Gastrocnemius medialis (tissue), 4 donors: ENCODE data around the gene TPM3. TPM values are rescaled to one million over a fixed set of nuclear protein-coding genes. Genes with fewer than 3 reads are reported as not detected.

Experiments used
- ATAC-seq, 2 donors: fragments of 150-250 bp; one replicate each; pipeline ENCODE4 v1.9.1; 2016
- DNase-seq, 2 donors: peaks; one replicate each; pipeline ENCODE4 v3.0.0-alpha.2; 2019
- H3K27ac ChIP-seq, 4 donors: fragments of 200-600 bp; sonication (generic); 1 replicate in 1 of 4; 2 replicates in 3 of 4; pipeline ENCODE4 v1.5.1; 2016 to 2018; ENCODE audit warnings: mild to moderate bottlenecking in 2 of 4, moderate library complexity in 1 of 4
- H3K27me3 ChIP-seq, 3 donors: fragments of 200-600 bp; sonication (generic) in 2 of 3; 1 replicate in 1 of 3; 2 replicates in 2 of 3; pipeline versions ENCODE4 v1.5.1 to v1.6.0; 2016 to 2019; ENCODE audit warnings: mild to moderate bottlenecking in 1 of 3, moderate library complexity in 1 of 3
- H3K36me3 ChIP-seq, 2 donors: fragments of 200-600 bp; sonication (generic) in 1 of 2; one replicate each; pipeline ENCODE4 v1.5.1; 2017 to 2018
- H3K4me1 ChIP-seq, 2 donors: fragments of 200-600 bp; sonication (generic) in 1 of 2; one replicate each; pipeline ENCODE4 v1.5.1; 2016 to 2017; ENCODE audit warnings: mild to moderate bottlenecking in 2 of 2
- H3K4me3 ChIP-seq, 4 donors: fragments of 200-600 bp; sonication (generic) in 3 of 4; 1 replicate in 1 of 4; 2 replicates in 3 of 4; pipeline ENCODE4 v1.5.1; 2016 to 2019; ENCODE audit warnings: mild to moderate bottlenecking in 2 of 4
- H3K9me3 ChIP-seq, 3 donors: fragments of 200-600 bp; sonication (generic) in 2 of 3; 1 replicate in 1 of 3; 2 replicates in 2 of 3; pipeline ENCODE4 v1.5.1; 2016 to 2019
- CTCF ChIP-seq, 5 experiments: fragments of 450-650 bp in 3 of 5; fragments of 200-600 bp in 2 of 5; sonication (generic) in 2 of 5; IDR thresholded peaks in 4 of 5; conservative IDR thresholded peaks in 1 of 5; 1 replicate in 4 of 5; 2 replicates in 1 of 5; pipeline ENCODE4 v1.5.1; 2016 to 2019; ENCODE audit warnings: antibody characterized with exemption in 5 of 5, mild to moderate bottlenecking in 3 of 5, moderate library complexity in 3 of 5
- POLR2A ChIP-seq, 2 donors: fragments of 450-650 bp; IDR thresholded peaks; one replicate each; pipeline ENCODE4 v1.6.1; 2017; ENCODE audit warnings: antibody characterized with exemption in 2 of 2, mild to moderate bottlenecking in 2 of 2, moderate library complexity in 2 of 2
- in situ Hi-C, 4 donors: fragments of 200-750 bp; cut with MboI; loops; one replicate each; pipeline versions ENCODE4 v1.15.0 to v1.8.0; 2017; ENCODE audit warnings: low sequenced_read_pairs in 4 of 4
- intact Hi-C: fragments of 100-400 bp; cut with DNase I; formaldehyde crosslinking; loops from one replicate; pipeline ENCODE4 v1.15.1; 2023; ENCODE audit warnings: low total_unique reads
- total RNA-seq, 4 donors: library from RNA; depleted of rRNA; stranded (reverse); fragments of >200 nt; gene quantifications; one replicate each; pipeline versions ENCODE4 v1.1.0 to v1.2.3, GENCODE V29; 2016

Gene TPM3
- total RNA-seq, 4 donors from 2014 or later: 1,776 to 3,699 (median 2,786) TPM

GRCh38 chr1:154170547-154171222, 21.2 kb downstream of the TPM3 start:
- H3K4me3 ChIP-seq: no peak overlapping the region
- H3K4me1 ChIP-seq: peaks cover under 1 to 17% of the 10 kb centered on the region in 2 donors
- H3K9me3 ChIP-seq: no peaks in the 10 kb centered on the region
- peak overlapping the region; percentile 17 to 72 (median 56) for H3K27ac ChIP-seq
- ATAC-seq (no peak), DNase-seq (no peak)
- H3K27me3 ChIP-seq: no peaks in the 10 kb centered on the region
- in situ Hi-C loops (no loop called here), intact Hi-C loops (no loop called here)
- no peak for TF ChIP-seq CTCF (IDR thresholded peaks at IDR 0.05 in 4 of 5, conservative IDR thresholded peaks at IDR 0.05 in 1 of 5)
- no peak for TF ChIP-seq POLR2A (IDR thresholded peaks at IDR 0.05)
- peaks cover 9 to 98% of the 10 kb centered on the region in 2 donors for H3K36me3 ChIP-seq

GRCh38 chr1:154167461-154167860, 24.4 kb downstream of the TPM3 start:
- H3K4me3 ChIP-seq: no peak overlapping the region
- no peaks in the 10 kb centered on the region for H3K27me3 ChIP-seq
- ATAC-seq (no peak), DNase-seq (no peak)
- peaks cover 0 to 7% of the 10 kb centered on the region in 2 donors for H3K4me1 ChIP-seq
- TF ChIP-seq POLR2A (IDR thresholded peaks at IDR 0.05): no peak
- no peak for TF ChIP-seq CTCF (IDR thresholded peaks at IDR 0.05 in 4 of 5, conservative IDR thresholded peaks at IDR 0.05 in 1 of 5)
- no peaks in the 10 kb centered on the region for H3K9me3 ChIP-seq
- intact Hi-C loops (no loop called here), in situ Hi-C loops (no loop called here)
- H3K27ac ChIP-seq: peak overlapping the region in 2 of 4 donors; percentile 3 to 54
- peaks cover 9 to 82% of the 10 kb centered on the region in 2 donors for H3K36me3 ChIP-seq

- Histone ChIP-seq H3K27me3 (no peaks in the 10 kb centered on the region), H3K9me3 (no peaks in the 10 kb centered on the region), H3K27ac (peak overlapping the region in 3 of 4 donors; percentile 43 to 54 (median 51)), H3K4me3 (no peak overlapping the region), H3K36me3 (peaks cover 5 to 71% of the 10 kb centered on the region in 2 donors), H3K4me1 (peaks cover 0 to 5% of the 10 kb centered on the region in 2 donors)
- no peak for TF ChIP-seq POLR2A (IDR thresholded peaks at IDR 0.05)
- no peak for TF ChIP-seq CTCF (IDR thresholded peaks at IDR 0.05 in 4 of 5, conservative IDR thresholded peaks at IDR 0.05 in 1 of 5)
- intact Hi-C loops: no loop called here
- in situ Hi-C loops: no loop called here
- ATAC-seq (peak in 1 of 2 donors; percentile 26), DNase-seq (peak in 1 of 2 donors; percentile 53)
Observed at GRCh38 chr1:154166207-154166606, 25.7 kb downstream of the TPM3 start.

GRCh38 chr1:154159554-154159953, 32.3 kb downstream of the TPM3 start:
- no peak overlapping the region for H3K4me3 ChIP-seq
- in situ Hi-C loops (no loop called here), intact Hi-C loops (no loop called here)
- no peak for TF ChIP-seq POLR2A (IDR thresholded peaks at IDR 0.05)
- TF ChIP-seq CTCF (IDR thresholded peaks at IDR 0.05 in 4 of 5, conservative IDR thresholded peaks at IDR 0.05 in 1 of 5): no peak
- peak overlapping the region in 2 of 4 donors; percentile 4 to 16 for H3K27ac ChIP-seq
- no peaks in the 10 kb centered on the region for H3K27me3 ChIP-seq
- H3K9me3 ChIP-seq: no peaks in the 10 kb centered on the region
- H3K4me1 ChIP-seq: no peaks in the 10 kb centered on the region
- H3K36me3 ChIP-seq: peaks cover 0 to 29% of the 10 kb centered on the region in 2 donors
- ATAC-seq (peak in 1 of 2 donors; percentile 9), DNase-seq (no peak)
